ENCODE results near the gene ATOH7. TPM values are rescaled to one million over a fixed set of nuclear protein-coding genes. Genes with fewer than 3 reads are reported as not detected.

ATOH7 gene
- total and polyA plus RNA-seq, 8 donors: 0.13 to 0.28 (median 0.14) TPM; not detected in 3

GRCh38 chr10:68224810-68225209 is 7.1 kb downstream of the ATOH7 start:
- H3K9me3 ChIP-seq: no peaks in the 10 kb centered on the region
- DNase-seq (no peak), ATAC-seq (no peak)
- no peak overlapping the region for H3K27ac ChIP-seq
- no peaks in the 10 kb centered on the region for H3K36me3 ChIP-seq
- no peak for TF ChIP-seq CTCF (IDR thresholded peaks at IDR 0.05)
- intact Hi-C loops (cut with DNase I): no loop called here
- H3K27me3 ChIP-seq: peaks cover 5 to 27% of the 10 kb centered on the region in 2 donors
- no peaks in the 10 kb centered on the region for H3K4me1 ChIP-seq
- no peak overlapping the region for H3K4me3 ChIP-seq

GRCh38 chr10:68223535-68224165 is 8.3 kb downstream of the ATOH7 start:
- intact Hi-C loops (cut with DNase I): no loop called here
- Histone ChIP-seq H3K9me3 (no peaks in the 10 kb centered on the region), H3K27ac (no peak overlapping the region), H3K36me3 (no peaks in the 10 kb centered on the region), H3K27me3 (peaks cover 3 to 15% of the 10 kb centered on the region in 2 donors), H3K4me3 (no peak overlapping the region), H3K4me1 (no peaks in the 10 kb centered on the region)
- no peak for TF ChIP-seq CTCF (IDR thresholded peaks at IDR 0.05)
- DNase-seq (no peak), ATAC-seq (no peak)

- no peak overlapping the region for H3K27ac ChIP-seq
- H3K36me3 ChIP-seq: no peaks in the 10 kb centered on the region
- H3K4me3 ChIP-seq: no peak overlapping the region
- no peak for ATAC-seq
- intact Hi-C loops (cut with DNase I): no loop called here
- no peaks in the 10 kb centered on the region for H3K9me3 ChIP-seq
- no peaks in the 10 kb centered on the region for H3K4me1 ChIP-seq
- no peak for TF ChIP-seq CTCF (IDR thresholded peaks at IDR 0.05)
- no peak for DNase-seq
- peaks cover 0 to 2% of the 10 kb centered on the region in 2 donors for H3K27me3 ChIP-seq
Measured at GRCh38 chr10:68222391-68222790, 9.5 kb downstream of the ATOH7 start.

- ATAC-seq (no peak), DNase-seq (no peak)
- intact Hi-C loops (cut with DNase I): no loop called here
- Histone ChIP-seq H3K4me3 (no peak overlapping the region), H3K9me3 (no peaks in the 10 kb centered on the region), H3K36me3 (no peaks in the 10 kb centered on the region), H3K27ac (no peak overlapping the region), H3K27me3 (no peaks in the 10 kb centered on the region), H3K4me1 (no peaks in the 10 kb centered on the region)
- no peak for TF ChIP-seq CTCF (IDR thresholded peaks at IDR 0.05)
Measured at GRCh38 chr10:68221196-68221595, 10.7 kb downstream of the ATOH7 start.

GRCh38 chr10:68218786-68219185 is 13.1 kb downstream of the ATOH7 start:
- intact Hi-C loops (cut with DNase I): no loop called here
- Histone ChIP-seq H3K36me3 (no peaks in the 10 kb centered on the region), H3K9me3 (no peaks in the 10 kb centered on the region), H3K4me1 (no peaks in the 10 kb centered on the region), H3K27ac (no peak overlapping the region), H3K4me3 (no peak overlapping the region), H3K27me3 (no peaks in the 10 kb centered on the region)
- ATAC-seq: no peak
- no peak for DNase-seq
- no peak for TF ChIP-seq CTCF (IDR thresholded peaks at IDR 0.05)
